22Rv1 (cell line): ENCODE results near the gene AEBP1.

Experiments used
- H3K27ac ChIP-seq: fragments of 450-650 bp; 2 replicates; pipeline ENCODE4 v1.5.1; 2017
- ZFX ChIP-seq: fragments of 450-650 bp; IDR thresholded peaks from 2 replicates; pipeline ENCODE4 v1.6.1; 2017; ENCODE audit warnings: antibody characterized with exemption, borderline replicate concordance
- TF ChIP-seq, protein P1 (sequence below): fragments of 450-650 bp; IDR thresholded peaks from 2 replicates; pipeline ENCODE4 v1.5.1; 2017; ENCODE audit warnings: mild to moderate bottlenecking

Gene AEBP1

DNA sequence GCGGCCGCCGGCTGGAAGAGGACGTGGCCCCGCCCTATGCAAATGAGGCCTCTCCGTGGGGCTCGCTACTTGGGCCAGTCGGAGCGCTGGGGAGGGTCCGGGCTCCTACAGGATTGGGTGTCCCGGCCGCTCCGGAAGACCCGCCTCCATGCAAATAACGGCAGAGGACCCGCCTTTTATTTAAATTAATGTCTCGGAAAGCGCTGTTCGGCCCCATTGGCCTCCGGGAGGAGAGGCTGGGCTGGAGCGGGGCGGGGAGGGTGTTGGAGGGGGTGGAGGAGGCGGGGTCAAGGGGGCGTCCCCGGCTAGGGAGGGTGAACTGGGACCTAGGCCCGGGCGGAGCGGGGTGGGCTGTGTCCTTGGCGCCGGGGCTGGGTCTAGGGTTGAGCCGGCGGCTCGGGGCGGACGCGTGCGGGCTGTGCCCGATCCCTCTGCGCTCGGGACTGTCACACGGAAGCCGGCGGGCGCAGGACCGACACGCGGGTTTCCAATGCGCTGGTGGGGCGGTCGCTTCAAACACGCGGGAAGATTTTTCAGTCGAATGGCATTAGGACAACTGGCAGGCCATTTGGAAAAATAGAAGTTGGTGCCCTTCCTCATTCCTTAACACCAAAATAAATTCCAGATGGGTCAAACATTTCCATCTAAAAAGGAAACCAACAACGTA is 21.5 kb upstream of the AEBP1 start:
- TF ChIP-seq, protein P1, sequence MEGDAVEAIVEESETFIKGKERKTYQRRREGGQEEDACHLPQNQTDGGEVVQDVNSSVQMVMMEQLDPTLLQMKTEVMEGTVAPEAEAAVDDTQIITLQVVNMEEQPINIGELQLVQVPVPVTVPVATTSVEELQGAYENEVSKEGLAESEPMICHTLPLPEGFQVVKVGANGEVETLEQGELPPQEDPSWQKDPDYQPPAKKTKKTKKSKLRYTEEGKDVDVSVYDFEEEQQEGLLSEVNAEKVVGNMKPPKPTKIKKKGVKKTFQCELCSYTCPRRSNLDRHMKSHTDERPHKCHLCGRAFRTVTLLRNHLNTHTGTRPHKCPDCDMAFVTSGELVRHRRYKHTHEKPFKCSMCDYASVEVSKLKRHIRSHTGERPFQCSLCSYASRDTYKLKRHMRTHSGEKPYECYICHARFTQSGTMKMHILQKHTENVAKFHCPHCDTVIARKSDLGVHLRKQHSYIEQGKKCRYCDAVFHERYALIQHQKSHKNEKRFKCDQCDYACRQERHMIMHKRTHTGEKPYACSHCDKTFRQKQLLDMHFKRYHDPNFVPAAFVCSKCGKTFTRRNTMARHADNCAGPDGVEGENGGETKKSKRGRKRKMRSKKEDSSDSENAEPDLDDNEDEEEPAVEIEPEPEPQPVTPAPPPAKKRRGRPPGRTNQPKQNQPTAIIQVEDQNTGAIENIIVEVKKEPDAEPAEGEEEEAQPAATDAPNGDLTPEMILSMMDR, result peak; percentile 15; the same call in 1 of the 2 replicates
- TF ChIP-seq ZFX, result no peak
- peak overlapping the region; percentile 97 for H3K27ac ChIP-seq

DNA sequence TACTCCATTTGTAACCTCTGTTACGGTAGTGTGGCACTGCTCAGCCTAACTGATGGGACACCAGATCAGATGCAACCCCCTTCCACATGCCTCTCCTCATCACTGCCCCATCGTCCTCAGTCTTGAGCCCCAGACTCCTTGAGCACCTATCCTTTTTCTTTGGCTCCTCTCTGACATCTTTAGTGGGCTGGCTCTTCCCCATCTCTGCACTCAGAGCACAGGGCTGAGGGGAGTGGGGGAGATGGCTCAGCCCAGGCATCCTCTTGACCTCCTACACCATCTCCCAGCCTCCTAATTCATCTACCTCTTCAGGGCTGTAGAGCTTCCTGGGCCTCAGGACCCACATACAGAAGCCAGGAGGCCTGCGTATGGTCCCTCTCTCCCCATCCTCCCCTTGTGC is 20.3 kb upstream of the AEBP1 start:
- TF ChIP-seq, protein P1, result no peak
- no peak for TF ChIP-seq ZFX
- H3K27ac ChIP-seq, result no peak overlapping the region

DNA sequence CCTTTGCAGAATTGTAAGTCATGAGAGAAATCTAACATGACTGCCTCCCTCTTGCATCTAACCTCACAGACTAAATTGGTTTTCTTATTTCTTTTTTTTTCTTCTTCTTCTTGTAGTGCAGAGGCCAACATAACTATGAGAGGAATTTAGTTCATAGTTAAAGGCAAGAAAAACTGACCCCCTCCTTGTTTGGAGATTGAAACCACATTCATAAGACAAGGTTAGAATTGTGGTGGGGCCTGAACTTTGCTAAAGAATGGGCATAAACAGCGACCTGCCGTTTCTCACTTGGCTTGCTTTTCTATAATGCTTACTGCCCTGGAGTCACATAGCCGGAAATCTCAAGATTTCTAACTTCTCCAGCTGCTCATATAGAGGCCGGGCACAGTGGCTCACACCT is 19.4 kb upstream of the AEBP1 start:
- TF ChIP-seq, protein P1, result no peak
- no peak for TF ChIP-seq ZFX
- no peak overlapping the region for H3K27ac ChIP-seq

GRCh38 chr7:44085546-44085945 is 18.6 kb upstream of the AEBP1 start:
- H3K27ac ChIP-seq, result no peak overlapping the region
- TF ChIP-seq, protein P1, result peak; percentile 43
- no peak for TF ChIP-seq ZFX

GRCh38 chr7:44086627-44087026 is 17.5 kb upstream of the AEBP1 start:
- no peak overlapping the region for H3K27ac ChIP-seq
- TF ChIP-seq, protein P1, result no peak
- TF ChIP-seq ZFX, result no peak

DNA sequence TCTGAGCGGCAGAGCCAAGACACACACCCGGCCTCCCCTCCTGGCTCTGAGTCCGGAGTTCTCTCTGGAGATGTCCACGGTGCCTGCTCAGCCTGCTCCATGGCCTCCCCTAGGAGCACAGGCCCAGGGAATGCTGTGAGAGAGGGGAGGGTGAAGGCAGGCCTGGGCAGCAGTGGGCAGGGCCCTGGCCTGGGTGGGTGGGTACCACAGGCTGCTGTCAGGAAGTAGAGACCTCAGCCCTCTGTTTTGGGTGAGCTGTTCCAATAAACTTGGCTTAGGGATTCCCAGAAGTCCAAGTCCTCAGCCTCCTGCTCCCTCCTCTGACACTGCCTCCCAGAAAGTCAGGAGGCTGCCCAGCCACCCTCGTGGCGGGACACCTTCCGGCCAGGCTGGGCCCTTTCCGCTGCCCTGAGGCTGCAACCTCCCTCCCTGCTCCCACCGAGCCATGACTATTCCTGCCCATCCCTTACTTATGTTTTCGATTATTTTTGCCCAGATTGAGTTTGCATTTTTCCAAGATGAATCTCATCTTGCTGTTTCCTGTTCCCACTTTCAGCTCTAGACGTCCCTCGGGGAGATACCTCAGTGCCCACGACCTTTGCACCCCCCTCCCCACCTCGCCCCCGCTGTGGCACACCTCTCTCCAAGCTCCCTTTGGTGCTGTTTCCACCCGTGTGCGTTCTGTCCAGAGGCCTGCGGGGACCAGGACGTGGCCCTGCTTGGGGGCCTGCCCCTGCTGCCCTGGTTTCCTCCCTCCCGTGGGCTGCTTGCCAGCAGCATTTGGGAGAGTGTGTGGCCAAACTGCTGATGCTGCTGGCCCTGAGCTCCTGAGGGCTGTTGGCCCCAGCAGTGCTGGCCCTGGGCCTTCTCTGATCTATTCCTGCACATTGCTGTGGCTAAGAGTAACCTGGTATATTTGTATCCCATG is 16.0 kb upstream of the AEBP1 start:
- TF ChIP-seq, protein P1, result no peak
- no peak overlapping the region for H3K27ac ChIP-seq
